Measurements from ENCODE around the gene MMP19. TPM values are rescaled to one million over a fixed set of nuclear protein-coding genes. Genes with fewer than 3 reads are reported as not detected.

Gene MMP19
- total RNA-seq, 1 donor from 2014 or later: 8.8 TPM

DNA sequence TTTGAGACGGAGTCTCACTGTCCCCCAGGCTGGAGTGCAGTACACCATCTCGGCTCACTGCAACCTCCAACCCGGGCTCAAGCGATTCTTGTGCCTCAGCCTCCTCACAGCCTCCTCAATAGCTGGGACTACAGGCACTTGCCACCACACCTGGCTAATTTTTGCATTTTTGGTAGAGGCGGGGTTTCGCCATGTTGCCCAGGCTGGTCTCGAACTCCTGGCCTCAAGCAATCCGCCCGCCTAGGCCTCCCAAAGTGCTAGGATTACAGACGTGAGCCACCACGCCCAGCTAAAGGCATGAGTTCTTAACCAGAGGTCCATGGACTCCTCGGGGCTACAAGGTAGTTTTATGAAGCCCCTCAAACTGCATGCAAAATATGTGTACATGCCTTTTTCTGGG is 27.3 kb downstream of the MMP19 start:
- DNase-seq (ENCODE audit: low read depth): no peak

DNA sequence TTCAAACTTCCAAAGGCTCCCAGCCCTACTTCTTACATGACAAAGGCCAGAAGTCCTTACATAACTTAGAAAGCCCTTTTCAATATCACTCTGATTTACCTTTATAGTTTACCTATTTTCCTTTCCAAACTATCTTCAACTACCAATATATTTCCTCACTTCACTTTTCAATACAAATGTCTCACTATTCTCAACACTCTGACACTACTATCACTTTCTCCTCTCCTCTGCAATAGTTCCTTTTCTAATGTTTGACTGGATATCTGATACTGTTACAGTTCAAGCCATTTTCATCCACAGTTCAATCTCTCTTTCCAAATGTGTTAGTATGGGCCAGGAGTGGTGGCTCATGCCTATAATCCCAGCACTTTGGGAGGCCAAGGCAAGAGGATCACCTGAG is 28.5 kb downstream of the MMP19 start:
- DNase-seq (ENCODE audit: low read depth): no peak

DNA sequence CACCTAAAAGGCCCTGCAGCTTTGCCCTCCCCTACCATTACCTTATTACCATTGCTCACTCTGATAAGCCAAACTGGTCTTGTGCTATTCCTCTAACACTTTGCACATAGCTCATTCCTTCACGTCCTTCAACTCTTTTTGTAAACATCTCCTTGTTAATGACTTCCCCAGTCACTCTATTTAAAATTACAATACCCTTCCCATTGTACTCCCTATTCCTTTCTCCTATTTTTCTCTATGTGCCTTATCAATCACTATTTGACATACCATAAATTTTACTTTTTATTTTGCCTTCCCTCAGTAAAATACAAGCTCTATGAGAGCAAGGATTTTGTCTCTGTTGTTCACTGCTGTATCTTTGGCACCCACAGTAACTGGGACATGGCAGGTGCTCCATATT is 30.6 kb downstream of the MMP19 start:
- DNase-seq (ENCODE audit: low read depth): no peak

DNA sequence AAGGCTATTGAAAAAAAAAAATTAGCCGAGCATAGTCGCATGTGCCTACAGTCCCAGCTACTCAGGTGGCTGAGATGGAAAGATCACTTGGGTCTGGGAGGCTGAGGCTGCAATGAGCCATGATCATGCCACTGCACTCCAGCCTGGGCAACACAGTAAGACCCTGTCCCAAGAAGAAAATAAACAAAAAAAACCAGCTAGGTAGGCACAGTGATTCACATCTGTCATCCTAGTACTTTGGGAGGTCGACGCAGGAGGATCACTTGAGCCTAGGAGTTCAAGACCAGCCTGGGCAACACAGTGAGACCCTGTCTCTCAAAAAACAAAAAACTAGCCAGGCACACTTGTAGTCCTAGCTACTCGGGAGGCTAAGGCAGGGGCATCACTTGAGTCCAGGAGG is 33.5 kb downstream of the MMP19 start:
- DNase-seq (ENCODE audit: low read depth): no peak

DNA sequence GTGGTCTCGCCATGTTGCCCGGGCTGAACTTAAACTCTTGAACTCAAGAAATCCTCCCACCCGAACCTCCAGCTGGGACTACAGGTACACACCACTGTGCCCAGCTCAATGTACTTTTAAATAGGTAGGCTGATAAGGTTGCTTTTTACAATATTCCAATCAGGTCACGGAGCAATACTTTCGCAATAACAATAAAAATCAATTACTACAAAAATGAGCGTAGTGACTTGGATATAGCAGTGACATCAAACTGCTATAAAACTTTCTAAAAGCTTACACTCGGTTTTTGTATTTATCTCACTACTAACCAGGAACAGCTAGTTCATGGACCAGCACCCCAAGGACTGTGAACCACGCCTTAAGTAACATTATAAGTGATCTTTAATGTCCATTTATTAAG is 35.8 kb downstream of the MMP19 start:
- DNase-seq (ENCODE audit: low read depth): no peak

DNA sequence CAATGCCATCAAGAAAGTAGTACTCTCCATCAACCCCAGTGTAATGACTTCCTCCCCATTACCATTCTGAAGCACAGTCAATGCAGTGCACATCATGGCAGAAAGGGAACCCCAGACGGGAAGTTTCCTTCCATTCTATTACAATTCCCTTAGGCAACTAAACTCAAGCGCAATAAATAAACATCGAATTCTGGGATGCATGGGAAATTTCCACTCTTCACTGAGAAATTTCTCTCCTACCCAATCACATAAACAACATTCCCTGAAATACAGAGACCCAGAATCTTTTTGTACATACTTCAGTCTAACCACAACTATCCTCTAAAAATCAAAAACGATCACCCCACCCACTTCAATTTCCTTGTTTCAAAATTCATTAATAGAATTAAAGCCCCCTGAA is 45.2 kb downstream of the MMP19 start:
- DNase-seq (ENCODE audit: low read depth): no peak

DNA sequence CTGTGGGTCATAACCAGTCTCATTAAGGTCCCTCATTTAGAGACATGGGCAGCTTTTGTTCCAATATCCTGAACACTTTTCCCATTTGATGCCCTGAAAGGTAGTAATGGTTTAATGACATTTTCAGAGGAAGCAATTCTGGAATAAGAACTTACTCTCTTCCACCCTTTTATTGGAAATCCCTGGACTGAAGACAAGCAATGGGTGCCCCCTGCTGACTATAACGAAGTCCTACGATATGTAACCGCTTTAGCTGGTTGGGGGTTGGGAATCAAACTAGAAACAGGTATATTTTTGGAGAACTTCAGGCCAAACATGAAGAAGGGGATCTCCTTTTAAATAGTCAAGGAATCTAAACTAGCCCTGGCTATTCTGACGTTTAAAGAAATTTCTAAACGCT is 45.7 kb downstream of the MMP19 start:
- peak; percentile 53 for DNase-seq (ENCODE audit: low read depth)

DNA sequence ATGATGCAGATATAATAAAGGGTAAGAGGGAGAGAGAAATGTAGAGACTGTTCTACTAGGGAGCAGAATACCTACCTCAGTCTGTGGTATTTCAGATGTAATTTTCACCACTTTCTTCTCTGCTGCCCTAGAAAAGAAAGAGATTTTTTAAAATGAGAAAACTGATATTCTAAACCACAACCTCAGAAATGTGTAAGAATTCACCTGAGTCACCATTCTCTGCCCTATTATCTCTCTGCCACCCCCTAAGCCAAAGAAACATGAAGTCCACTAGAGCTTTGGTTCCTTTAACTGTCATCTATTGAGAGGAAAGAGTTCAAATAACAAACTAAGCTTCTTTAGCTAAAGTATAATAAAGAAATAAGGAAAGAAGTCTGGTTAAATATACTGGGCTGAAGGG is 46.8 kb downstream of the MMP19 start:
- DNase-seq (ENCODE audit: low read depth): no peak

DNA sequence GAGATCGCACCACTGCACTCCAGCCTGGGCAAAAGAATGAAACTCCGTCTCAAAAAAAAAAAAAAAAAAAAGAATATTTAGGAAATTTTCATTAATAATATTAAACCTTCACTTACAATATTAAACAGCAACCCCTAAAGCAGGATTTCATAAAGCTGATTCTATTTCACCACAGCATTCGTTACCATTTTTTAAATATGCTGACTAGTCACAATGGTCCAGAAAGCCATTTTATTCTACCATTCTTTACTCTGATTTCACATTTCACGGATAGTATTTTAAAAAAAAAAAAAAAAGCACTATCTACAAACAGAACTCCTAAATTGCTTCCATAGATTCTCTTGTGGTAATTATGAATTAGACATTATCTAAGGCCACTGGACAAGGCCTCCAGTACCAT is 52.8 kb downstream of the MMP19 start:
- no peak for DNase-seq (ENCODE audit: low read depth)

DNA sequence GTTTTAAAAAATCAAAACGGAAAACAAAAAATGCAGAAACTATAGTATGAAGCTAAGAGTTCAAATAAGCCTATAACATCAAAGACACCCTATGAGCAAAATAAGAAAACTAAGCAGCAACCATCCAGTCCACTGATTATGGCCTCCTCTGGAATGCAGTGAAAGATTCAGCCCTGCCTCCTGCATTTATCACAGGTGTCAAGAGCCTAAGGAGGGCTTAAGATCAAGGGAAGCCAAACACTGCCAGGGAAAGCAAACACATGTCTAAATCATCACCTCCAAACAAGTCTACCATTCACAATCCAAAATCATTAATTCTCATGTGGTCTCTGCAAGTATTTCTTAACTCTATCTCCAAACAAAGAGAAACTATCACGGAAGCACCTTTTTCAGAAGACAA is 53.6 kb downstream of the MMP19 start:
- no peak for DNase-seq (ENCODE audit: low read depth)

DNA sequence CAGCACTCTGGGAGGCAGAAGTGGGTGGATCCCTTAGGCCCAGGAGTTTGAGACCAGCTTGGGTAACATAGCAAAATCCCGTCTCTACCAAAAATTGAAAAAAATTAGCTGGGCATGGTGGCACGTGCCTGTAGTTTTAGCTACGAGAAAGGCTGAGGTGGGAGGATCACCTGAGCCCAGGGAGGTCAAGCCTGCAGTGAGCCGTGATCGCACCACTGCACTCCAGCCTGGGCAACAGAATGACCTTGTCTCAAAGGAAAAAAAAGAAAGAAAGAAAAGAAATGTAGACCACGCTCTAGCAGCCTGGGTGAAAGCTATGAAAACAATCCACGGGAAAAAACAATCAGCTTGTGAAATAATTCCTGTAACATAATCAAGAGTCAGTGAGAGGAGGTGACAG is 54.2 kb downstream of the MMP19 start:
- no peak for DNase-seq (ENCODE audit: low read depth)

Other genes with a start within 250 kb of the MMP19 start
- gene OR10P1, start 206.0 kb downstream of the MMP19 start, total RNA-seq: not detected in 2 replicates
- gene ITGA7, start 135.0 kb downstream of the MMP19 start, total RNA-seq: 1,498 and 1,557 TPM in 2 replicates
- gene BLOC1S1, start 126.9 kb downstream of the MMP19 start, total RNA-seq: 104 and 106 TPM in 2 replicates
- gene RDH5, start 122.5 kb downstream of the MMP19 start, total RNA-seq: 457 and 673 TPM in 2 replicates
- gene CD63, start 113.9 kb downstream of the MMP19 start, total RNA-seq: 2,565 and 2,632 TPM in 2 replicates
- 6.2 and 6.6 TPM in 2 replicates for gene GDF11, start 99.8 kb downstream of the MMP19 start, total RNA-seq
- 71.5 and 75.3 TPM in 2 replicates for gene SARNP, start 25.2 kb downstream of the MMP19 start, total RNA-seq
- gene ORMDL2, start 24.9 kb downstream of the MMP19 start, total RNA-seq: 8.8 and 12.5 TPM in 2 replicates
- 40.4 and 42.4 TPM in 2 replicates for gene DNAJC14, start 13.3 kb downstream of the MMP19 start, total RNA-seq
- gene PYM1, start 85.0 kb upstream of the MMP19 start, total RNA-seq: 29.3 and 32.5 TPM in 2 replicates
- gene DGKA, start 88.2 kb upstream of the MMP19 start, total RNA-seq: 24.2 and 33.1 TPM in 2 replicates
- 0.10 and 0.53 TPM in 2 replicates for gene PMEL, start 123.1 kb upstream of the MMP19 start, total RNA-seq
- 7.6 and 9.5 TPM in 2 replicates for gene CDK2, start 123.9 kb upstream of the MMP19 start, total RNA-seq
- gene RAB5B, start 131.1 kb upstream of the MMP19 start, total RNA-seq: 74.9 and 76.4 TPM in 2 replicates
- gene SUOX, start 154.3 kb upstream of the MMP19 start, total RNA-seq: 14.0 and 15.8 TPM in 2 replicates
- gene IKZF4, start 178.1 kb upstream of the MMP19 start, total RNA-seq: 1.1 and 3.0 TPM in 2 replicates
- gene RPS26, start 199.0 kb upstream of the MMP19 start, total RNA-seq: 451 and 1,430 TPM in 2 replicates
- 178 and 188 TPM in 2 replicates for gene ERBB3, start 237.2 kb upstream of the MMP19 start, total RNA-seq